ENCODE measurements around the gene FOXK1.

The FOXK1 gene

GRCh38 chr7:4714767-4715409, 32.8 kb downstream of the FOXK1 start:
- POLR2A ChIA-PET: no interaction called here
- H3K36me3 ChIP-seq (ENCODE audit: control insufficient read depth in 2 of 2, insufficient read depth in 1 of 2, low read length in 2 of 2): peaks cover 0 to 13% of the 10 kb centered on the region in 2 experiments; a peak in 2 of 3 replicates
- no peak overlapping the region for H3K27ac ChIP-seq (ENCODE audit: extremely low read depth, low read depth, low read length)
- no peak overlapping the region for H3K4me3 ChIP-seq (ENCODE audit: low read depth, low read length)
- CTCF ChIA-PET: interaction anchor here (0.6 kb wide), 2 partner anchors 32 to 40 kb away, joined by 3 read pairs; no protein-coding TSS in a partner anchor
- H3K9me3 ChIP-seq (ENCODE audit: control insufficient read depth, insufficient read depth, low read depth, low read length): no peaks in the 10 kb centered on the region
- H3K4me1 ChIP-seq (ENCODE audit: control insufficient read depth, insufficient read depth, low read length): no peaks in the 10 kb centered on the region
- no peak for TF ChIP-seq REPIN1 (tag by site-specific recombination; IDR thresholded peaks at IDR 0.05; ENCODE audit: low read depth)
- no peak for TF ChIP-seq ZNF169 (tag by site-specific recombination; IDR thresholded peaks at IDR 0.05)
- no peak for TF ChIP-seq KLF1 (tag by site-specific recombination; IDR thresholded peaks at IDR 0.05)
- TF ChIP-seq KLF7 (tag by site-specific recombination; IDR thresholded peaks at IDR 0.05; ENCODE audit: borderline replicate concordance): no peak
- no peak for TF ChIP-seq MYNN (tag by site-specific recombination; IDR thresholded peaks at IDR 0.05; ENCODE audit: borderline replicate concordance)
- no peak for TF ChIP-seq ZNF654 (tag by site-specific recombination; IDR thresholded peaks at IDR 0.05; ENCODE audit: low read depth)
- TF ChIP-seq PRDM10 (tag by site-specific recombination; IDR thresholded peaks at IDR 0.05): no peak
- no peak for TF ChIP-seq YY2 (tag by site-specific recombination; IDR thresholded peaks at IDR 0.05)
- no peak for TF ChIP-seq ZNF580 (tag by site-specific recombination; IDR thresholded peaks at IDR 0.05)
- TF ChIP-seq FEZF1 (tag by site-specific recombination; IDR thresholded peaks at IDR 0.05): no peak
- TF ChIP-seq ZNF280D (tag by site-specific recombination; IDR thresholded peaks at IDR 0.05): no peak
- TF ChIP-seq ELK4 (IDR thresholded peaks at IDR 0.05; ENCODE audit: borderline replicate concordance, low read depth, low read length): no peak
- TF ChIP-seq GLIS2 (tag by site-specific recombination; IDR thresholded peaks at IDR 0.05): no peak
- no peak for TF ChIP-seq ZNF518A (tag by site-specific recombination; conservative IDR thresholded peaks at IDR 0.05; ENCODE audit: low read depth)
- no peak for TF ChIP-seq ZNF558 (tag by site-specific recombination; IDR thresholded peaks at IDR 0.05)
- TF ChIP-seq SP7 (tag by site-specific recombination; IDR thresholded peaks at IDR 0.05): no peak
